K562 (cell line): ENCODE measurements around the gene RALY. TPM values are rescaled to one million over a fixed set of nuclear protein-coding genes. Genes with fewer than 3 reads are reported as not detected.

Experiments used
- ATAC-seq: fragments of 200-7000 bp; cut with Tn5 transposase; 3 replicates; pipeline ENCODE4 v1.9.1; 2020; ENCODE audit warnings: moderate library complexity
- BruUV-seq: library from RNA; stranded (reverse); fragments of 400-500 nt; replicated peaks from 2 replicates; lab custom pipeline; 2021; lab: Mats Ljungman, UMichigan
- CTCF ChIA-PET: fragments of 300-600 bp; formaldehyde crosslinking; extraction: SDS; loops from one replicate; lab custom pipeline; 2021; ENCODE audit warnings: low intra/inter-chr PET ratio; lab: Yijun Ruan, JAX
- POLR2A ChIA-PET: fragments of 300-600, 350-650 bp; sonication (Branson Sonifier 250); formaldehyde crosslinking; extraction: SDS; loops from one replicate; lab custom pipeline; 2021; ENCODE audit warnings: antibody characterized with exemption, inconsistent platforms; lab: Yijun Ruan, JAX
- DNase-seq, 4 experiments: peaks; one replicate each; pipeline versions ENCODE4 v3.0.0 to v3.0.0-alpha.2; 2011 to 2018; ENCODE audit warnings: low spot score in 3 of 4, mixed read lengths in 3 of 4; ENCODE audit errors: extremely low read depth in 1 of 4
- FAIRE-seq: peaks from 2 replicates; lab custom pipeline; 2011; peaks lifted over from hg19 to GRCh38; lab: Jason Lieb, UNC
- H2AFZ ChIP-seq: 2 replicates; pipeline ENCODE4 v1.6.0; 2011; ENCODE audit warnings: low read depth, low read length, control low read depth, inconsistent platforms
- H3K27ac ChIP-seq: fragments of 200-600 bp; 3 replicates; pipeline ENCODE4 v1.8.0; 2011; ENCODE audit warnings: low read depth, mild to moderate bottlenecking, control low read depth, inconsistent platforms, low read length, moderate library complexity, mixed read lengths; ENCODE audit errors: extremely low read depth
- H3K27me3 ChIP-seq, 2 experiments: fragments of 300-600 bp in 1 of 2; 2 replicates in 1 of 2; 3 replicates in 1 of 2; pipeline versions ENCODE4 v1.6.0 to v1.8.0; 2011; ENCODE audit warnings: inconsistent platforms in 2 of 2, low read length in 2 of 2, mild to moderate bottlenecking in 1 of 2, mixed read lengths in 1 of 2, moderate library complexity in 1 of 2; ENCODE audit not compliant: control insufficient read depth in 2 of 2, insufficient read depth in 2 of 2
- H3K36me3 ChIP-seq: fragments of 300-600 bp; 3 replicates; pipeline ENCODE4 v1.8.0; 2011; ENCODE audit warnings: mild to moderate bottlenecking, low read length, inconsistent platforms; ENCODE audit not compliant: control insufficient read depth, insufficient read depth
- H3K4me1 ChIP-seq, 2 experiments: fragments of 200-600 bp in 1 of 2; replicated peaks in 1 of 2; 2 replicates in 1 of 2; 3 replicates in 1 of 2; pipeline versions ENCODE4 v1.5.1 to v1.8.0; 2011; ENCODE audit warnings: inconsistent platforms in 2 of 2, low read length in 2 of 2, mild to moderate bottlenecking in 1 of 2, mixed read lengths in 1 of 2, moderate library complexity in 1 of 2; ENCODE audit not compliant: control insufficient read depth in 2 of 2, insufficient read depth in 2 of 2
- H3K4me2 ChIP-seq: 2 replicates; pipeline ENCODE4 v1.6.1; 2011; ENCODE audit warnings: low read length, control low read depth, inconsistent platforms, mixed read lengths; ENCODE audit not compliant: insufficient read depth
- H3K4me3 ChIP-seq: fragments of 200-600 bp; sonication (generic), shearing (Covaris generic); 2 replicates; pipeline ENCODE4 v1.5.1; 2016; ENCODE audit warnings: control low read depth, inconsistent platforms
- H3K79me2 ChIP-seq: fragments of 200-600 bp; 3 replicates; pipeline ENCODE4 v1.8.0; 2011; ENCODE audit warnings: low read length, inconsistent platforms; ENCODE audit not compliant: control insufficient read depth, insufficient read depth
- H3K9ac ChIP-seq, 2 experiments: 2 replicates each; pipeline versions ENCODE4 v1.6.0 to v1.6.1; 2011; ENCODE audit warnings: low read depth in 2 of 2, low read length in 2 of 2, control low read depth in 1 of 2, inconsistent platforms in 1 of 2, mild to moderate bottlenecking in 1 of 2, mixed read lengths in 1 of 2; ENCODE audit not compliant: insufficient read depth in 1 of 2
- H3K9me1 ChIP-seq: one replicate; pipeline ENCODE4 v1.6.0; 2011; ENCODE audit warnings: inconsistent platforms, mild to moderate bottlenecking, low read length, moderate library complexity; ENCODE audit not compliant: control insufficient read depth, insufficient read depth
- H3K9me3 ChIP-seq: replicated peaks from 2 replicates; pipeline ENCODE4 v1.5.1; 2011; ENCODE audit warnings: low read depth, low read length, inconsistent platforms; ENCODE audit not compliant: control insufficient read depth, insufficient read depth
- H4K20me1 ChIP-seq: replicated peaks from 2 replicates; pipeline ENCODE4 v1.6.1; 2011; ENCODE audit warnings: low read length, inconsistent platforms, mixed read lengths; ENCODE audit not compliant: control insufficient read depth, insufficient read depth
- CBX1 ChIP-seq: sonication (generic); IDR thresholded peaks from 2 replicates; pipeline ENCODE4 v1.6.1; 2016; ENCODE audit warnings: antibody characterized with exemption, low read depth, mild to moderate bottlenecking
- DACH1 ChIP-seq: fragments of 450-650 bp; IDR thresholded peaks from 2 replicates; pipeline ENCODE4 v1.6.1; 2018; ENCODE audit not compliant: partially characterized antibody
- EHMT2 ChIP-seq: fragments of 450-650 bp; IDR thresholded peaks from 2 replicates; pipeline ENCODE4 v1.6.1; 2018; ENCODE audit warnings: antibody characterized with exemption
- FOXM1 ChIP-seq, 2 experiments: fragments of 450-650 bp in 1 of 2; sonication (generic) in 1 of 2; formaldehyde crosslinking in 1 of 2; IDR thresholded peaks; 2 replicates each; pipeline versions ENCODE4 v1.6.1 to v1.9.0; 2017 to 2022; ENCODE audit warnings: low read depth in 2 of 2, mild to moderate bottlenecking in 2 of 2, missing genetic modification reagents in 1 of 2, moderate library complexity in 1 of 2
- HEY1 ChIP-seq: fragments of 250-450 bp; sonication (Bioruptor Pico); IDR thresholded peaks from 2 replicates; pipeline ENCODE4 v1.5.0; 2020; ENCODE audit warnings: mild to moderate bottlenecking, moderate library complexity, borderline replicate concordance
- PRMT5 ChIP-seq: sonication (generic); formaldehyde crosslinking; IDR thresholded peaks from 2 replicates; pipeline ENCODE4 v1.5.0; 2020; ENCODE audit warnings: missing genetic modification reagents
- RB1 ChIP-seq: fragments of 450-650 bp; IDR thresholded peaks from 2 replicates; pipeline ENCODE4 v1.6.1; 2017; ENCODE audit warnings: low read depth, mild to moderate bottlenecking
- RFX1 ChIP-seq: fragments of 450-650 bp; IDR thresholded peaks from 2 replicates; pipeline ENCODE4 v1.6.1; 2016; ENCODE audit warnings: mild to moderate bottlenecking, moderate library complexity
- SFPQ ChIP-seq: fragments of 200-400 bp; formaldehyde crosslinking; IDR thresholded peaks from 2 replicates; pipeline ENCODE4 v1.6.1; 2017; ENCODE audit warnings: mild to moderate bottlenecking, low read depth, low read length, moderate library complexity
- TARDBP ChIP-seq: fragments of 450-650 bp; IDR thresholded peaks from 2 replicates; pipeline ENCODE4 v1.6.1; 2016
- TFAP4 ChIP-seq: sonication (generic); formaldehyde crosslinking; IDR thresholded peaks from 2 replicates; pipeline ENCODE4 v1.8.0; 2022; ENCODE audit warnings: missing genetic modification reagents, mild to moderate bottlenecking, moderate library complexity, borderline replicate concordance
- USF1 ChIP-seq: sonication (generic); formaldehyde crosslinking; IDR thresholded peaks from 2 replicates; pipeline ENCODE4 v1.9.0; 2022; ENCODE audit warnings: mild to moderate bottlenecking, missing genetic modification reagents
- ZBTB26 ChIP-seq: fragments of 450-650 bp; formaldehyde crosslinking; IDR thresholded peaks from 2 replicates; pipeline ENCODE4 v1.4.0; 2022; ENCODE audit warnings: missing genetic modification characterization
- ZNF121 ChIP-seq: sonication (generic); formaldehyde crosslinking; conservative IDR thresholded peaks from 2 replicates; pipeline ENCODE4 v1.8.0; 2022; ENCODE audit warnings: missing genetic modification reagents
- ZNF134 ChIP-seq: fragments of 250-450 bp; sonication (Bioruptor Pico); conservative IDR thresholded peaks from 2 replicates; pipeline ENCODE4 v1.4.0; 2020
- ZNF217 ChIP-seq: sonication (generic); formaldehyde crosslinking; IDR thresholded peaks from 2 replicates; pipeline ENCODE4 v1.8.0; 2022; ENCODE audit warnings: mild to moderate bottlenecking, missing genetic modification reagents
- ZNF507 ChIP-seq: conservative IDR thresholded peaks from 2 replicates; pipeline ENCODE4 v1.6.1; 2017; ENCODE audit warnings: missing genetic modification characterization, missing compliant biosample characterization
- WGBS: fragments of 100-300 bp; shearing (Covaris generic); methylation state at CpG from one replicate; pipeline ENCODE4 v1.1.6; 2016; ENCODE audit warnings: low coverage, mixed read lengths; ENCODE audit not compliant: insufficient coverage; ENCODE audit errors: missing lambda C conversion rate; 5-methylcytosine and 5-hydroxymethylcytosine counted together
- in situ Hi-C: fragments of 300-500 bp; cut with MboI; formaldehyde crosslinking; loops from 4 replicates; pipeline ENCODE4 v1.15.0; 2018; ENCODE audit warnings: inconsistent platforms, mixed read lengths
- intact Hi-C: fragments of 100-400 bp; cut with micrococcal nuclease; formaldehyde crosslinking; loops from 2 replicates; pipeline ENCODE4 v1.14.2; 2022
- polyA plus RNA-seq, 8 experiments: library from polyadenylated mRNA; depleted of rRNA in 4 of 8; stranded (reverse) in 5 of 8; unstranded in 3 of 8; fragments of >200 nt; fragmentation: Nextera tagmentation in 2 of 8; fragmentation: Illumina TruSeq in 1 of 8; extraction: Ambion mirVana in 2 of 8; extraction: Trizol in 1 of 8; gene quantifications; 2 replicates each; pipeline versions ENCODE4 v1.2.1 to v1.2.3, GENCODE V29; 2011 to 2014; ENCODE audit warnings: inconsistent platforms in 1 of 8, missing spikeins in 1 of 8
- total RNA-seq, 7 experiments: library from RNA; depleted of rRNA in 6 of 7; stranded (reverse); fragments of >200 nt in 6 of 7; fragmentation: Illumina TruSeq in 2 of 7; extraction: Trizol in 2 of 7; gene quantifications; 2 replicates each; pipeline versions ENCODE4 v1.2.1 to v1.2.3, GENCODE V29; 2011 to 2021; ENCODE audit warnings: low replicate concordance in 1 of 7

RALY gene
- total and polyA plus RNA-seq, 9 of the 15 experiments (the other 6 are each of a cell fraction or from before 2014, with no cell fraction given) = 0.80 to 207 (median 128) TPM

- 28% methylated on average over 7 of the region's 7 CpGs for WGBS
- H3K36me3 ChIP-seq = peaks cover 49% of the 10 kb centered on the region
- H3K9me1 ChIP-seq = peaks cover 4% of the 10 kb centered on the region
- peaks cover 0 to 14% of the 10 kb centered on the region in 2 experiments; a peak in 2 of 5 replicates for H3K4me1 ChIP-seq
- DNase-seq = peak; percentile 61 to 80 (median 64)
- CTCF ChIA-PET = interaction anchor here (0.6 to 3.4 kb wide), 9 partner anchors 60 to 974 kb away, joined by 3 to 19 read pairs (median 7); no protein-coding TSS in a partner anchor
- H2AFZ ChIP-seq = no peak overlapping the region
- peak overlapping the region; percentile 28; the same call in 1 of the 2 replicates for H3K4me2 ChIP-seq
- peaks cover 28% of the 10 kb centered on the region for H3K79me2 ChIP-seq
- H3K4me3 ChIP-seq = no peak overlapping the region
- peaks cover 21% of the 10 kb centered on the region for H4K20me1 ChIP-seq
- BruUV-seq = no TSS peak
- intact Hi-C loops (loop anchor here (1.0 to 10.0 kb wide), 5 partner anchors 60 to 275 kb away; no protein-coding TSS in a partner anchor), in situ Hi-C loops (loop anchor here (5.0 to 10.0 kb wide), 2 partner anchors 117 to 145 kb away; no protein-coding TSS in a partner anchor)
- no peak overlapping the region for H3K9ac ChIP-seq
- peak; percentile 93 for ATAC-seq
- H3K27me3 ChIP-seq = no peaks in the 10 kb centered on the region
- peak; percentile 97 for FAIRE-seq
- no peaks in the 10 kb centered on the region for H3K9me3 ChIP-seq
- no peak overlapping the region for H3K27ac ChIP-seq
- POLR2A ChIA-PET = interaction anchor here (0.6 to 0.8 kb wide), 3 partner anchors 31 to 259 kb away, joined by 3 to 4 read pairs (median 4); no protein-coding TSS in a partner anchor
- no peak for TF ChIP-seq EHMT2
- no peak for TF ChIP-seq ZNF217 (CRISPR knock-in tag)
- no peak for TF ChIP-seq TARDBP
- peak; percentile 97 for TF ChIP-seq TFAP4 (CRISPR knock-in tag)
- TF ChIP-seq ZNF121 (CRISPR knock-in tag) = no peak
- no peak for TF ChIP-seq RFX1
- TF ChIP-seq CBX1 = no peak
- no peak for TF ChIP-seq ZNF507
- peak; percentile 95 for TF ChIP-seq DACH1
- no peak for TF ChIP-seq SFPQ
- peak; percentile 50; the same call in 1 of the 2 replicates for TF ChIP-seq RB1
- no peak for TF ChIP-seq HEY1 (CRISPR knock-in tag)
- no peak for TF ChIP-seq ZBTB26 (CRISPR knock-in tag)
- TF ChIP-seq ZNF134 (CRISPR knock-in tag) = no peak
- TF ChIP-seq PRMT5 (CRISPR knock-in tag) = no peak
- TF ChIP-seq FOXM1 (IDR thresholded peaks at IDR 0.05; ENCODE audit: low read depth) = no peak
- TF ChIP-seq FOXM1 (CRISPR knock-in tag; IDR thresholded peaks at IDR 0.05; ENCODE audit: low read depth) = no peak
- TF ChIP-seq USF1 = no peak
Measured at GRCh38 chr20:34069341-34070078, 75.8 kb downstream of the RALY start.
